ENCODE data around the gene MACROD2. TPM values are rescaled to one million over a fixed set of nuclear protein-coding genes. Genes with fewer than 3 reads are reported as not detected.

The MACROD2 gene
- total RNA-seq, 1 donor from 2014 or later = 2.5 TPM

DNA sequence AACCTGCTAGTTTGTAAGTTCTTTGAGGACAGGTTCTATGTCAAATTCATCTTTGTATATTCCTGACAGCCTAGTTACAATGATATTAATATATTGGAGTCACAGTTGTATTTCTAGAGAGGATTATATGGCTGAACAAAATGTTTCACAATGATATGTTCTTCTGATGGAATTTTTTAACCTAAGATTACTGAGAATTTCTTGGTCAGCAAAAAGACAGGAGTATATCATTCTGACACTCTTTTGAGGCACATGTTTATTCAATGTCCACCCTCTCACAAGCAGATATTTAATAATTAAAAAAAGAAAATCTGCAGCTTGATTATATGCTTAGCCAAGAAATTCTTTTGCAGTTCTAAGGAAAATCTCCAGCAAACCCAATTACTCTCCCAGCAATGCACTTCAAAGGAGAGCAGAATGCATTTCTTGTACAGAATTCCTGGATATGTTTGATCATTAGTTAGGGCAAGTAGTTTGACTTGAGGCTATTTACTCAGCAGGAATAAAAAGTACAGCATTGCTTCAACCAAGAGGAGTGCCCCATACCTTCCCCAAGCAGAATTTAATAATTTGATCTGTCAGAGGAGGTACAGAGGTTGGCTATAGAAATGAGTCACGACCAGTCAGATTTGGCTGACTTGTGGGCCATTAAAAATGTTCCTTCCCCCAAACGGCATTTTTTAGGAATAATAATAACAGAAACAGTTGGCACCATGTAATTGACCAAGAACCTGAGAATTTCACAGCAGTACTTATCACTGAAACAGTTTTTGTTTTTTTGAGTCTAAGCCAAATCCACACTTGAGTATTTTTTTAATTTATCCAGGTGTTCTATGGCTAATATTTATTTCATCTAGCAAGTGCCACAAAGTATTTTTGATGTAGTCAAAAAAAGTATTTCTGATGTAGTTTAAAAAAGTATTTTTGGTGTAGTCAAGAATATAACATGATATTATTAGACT is 850.2 kb downstream of the MACROD2 start:
- Mint-ChIP-seq H3K4me3 (ENCODE audit: unreplicated experiment) (no peak overlapping the region), H3K9me3 (ENCODE audit: unreplicated experiment) (no peaks in the 10 kb centered on the region), H3K36me3 (ENCODE audit: unreplicated experiment) (no peaks in the 10 kb centered on the region), H3K27me3 (ENCODE audit: unreplicated experiment) (no peaks in the 10 kb centered on the region), H3K4me1 (ENCODE audit: unreplicated experiment) (peaks cover 10% of the 10 kb centered on the region), H3K27ac (ENCODE audit: unreplicated experiment) (no peak overlapping the region)
- TF ChIP-seq CTCF (IDR thresholded peaks at IDR 0.05) = no peak
- DNase-seq (ENCODE audit: extremely low spot score, unreplicated experiment) = no peak

GRCh38 chr20:14848806-14849205 is 853.5 kb downstream of the MACROD2 start:
- Mint-ChIP-seq H3K4me3 (ENCODE audit: unreplicated experiment) (no peak overlapping the region), H3K27me3 (ENCODE audit: unreplicated experiment) (no peaks in the 10 kb centered on the region), H3K36me3 (ENCODE audit: unreplicated experiment) (no peaks in the 10 kb centered on the region), H3K9me3 (ENCODE audit: unreplicated experiment) (no peaks in the 10 kb centered on the region), H3K4me1 (ENCODE audit: unreplicated experiment) (peaks cover 10% of the 10 kb centered on the region), H3K27ac (ENCODE audit: unreplicated experiment) (no peak overlapping the region)
- TF ChIP-seq CTCF (IDR thresholded peaks at IDR 0.05) = no peak
- no peak for DNase-seq (ENCODE audit: extremely low spot score, unreplicated experiment)

DNA sequence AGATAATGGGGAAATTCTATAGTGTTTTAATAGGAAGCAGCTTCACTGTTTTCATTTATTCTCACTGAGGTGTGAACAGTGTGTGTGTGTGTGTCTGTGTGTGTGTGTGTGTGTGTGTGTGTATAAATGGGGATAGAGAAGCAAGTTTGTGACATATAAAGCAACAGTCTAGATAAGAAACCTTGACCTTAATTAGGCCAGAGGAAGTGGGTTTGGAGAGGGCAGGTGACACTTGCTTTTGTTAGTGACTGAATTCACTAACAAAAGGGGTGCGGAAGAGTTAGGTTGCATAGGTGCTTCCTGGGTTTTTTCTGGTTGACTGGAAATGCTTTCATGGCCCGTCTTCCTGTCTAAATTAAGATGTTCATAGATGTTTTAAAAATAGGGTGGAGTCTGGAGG is 857.8 kb downstream of the MACROD2 start:
- no peak for TF ChIP-seq CTCF (IDR thresholded peaks at IDR 0.05)

DNA sequence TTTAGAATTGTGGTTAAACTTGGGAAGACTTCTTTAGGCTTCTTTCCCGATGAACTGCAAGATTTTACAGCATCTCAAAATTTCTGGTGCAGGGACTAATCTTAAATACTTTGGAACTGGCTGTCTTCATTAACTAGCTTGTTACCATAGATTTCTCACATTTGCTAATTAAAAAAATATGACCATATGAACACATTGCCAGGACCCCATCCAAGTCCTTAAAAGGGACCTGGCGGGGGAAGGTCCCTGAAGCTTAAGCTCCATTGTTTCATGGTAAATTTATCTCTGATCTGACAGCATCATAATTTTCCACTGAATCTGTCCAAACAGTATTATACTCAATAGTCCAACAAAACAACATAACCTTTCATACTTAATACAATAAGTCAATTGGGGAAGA is 859.9 kb downstream of the MACROD2 start:
- Mint-ChIP-seq H3K27me3 (ENCODE audit: unreplicated experiment) (peaks cover 2% of the 10 kb centered on the region), H3K9me3 (ENCODE audit: unreplicated experiment) (no peaks in the 10 kb centered on the region), H3K27ac (ENCODE audit: unreplicated experiment) (no peak overlapping the region), H3K36me3 (ENCODE audit: unreplicated experiment) (no peaks in the 10 kb centered on the region), H3K4me1 (ENCODE audit: unreplicated experiment) (no peaks in the 10 kb centered on the region), H3K4me3 (ENCODE audit: unreplicated experiment) (no peak overlapping the region)
- no peak for DNase-seq (ENCODE audit: extremely low spot score, unreplicated experiment)
- no peak for TF ChIP-seq CTCF (IDR thresholded peaks at IDR 0.05)

More for the DNA sequence above, 857.8 kb downstream of the MACROD2 start:
- Mint-ChIP-seq H3K27ac (ENCODE audit: unreplicated experiment) (no peak overlapping the region), H3K27me3 (ENCODE audit: unreplicated experiment) (peaks cover 2% of the 10 kb centered on the region), H3K9me3 (ENCODE audit: unreplicated experiment) (no peaks in the 10 kb centered on the region), H3K36me3 (ENCODE audit: unreplicated experiment) (no peaks in the 10 kb centered on the region), H3K4me3 (ENCODE audit: unreplicated experiment) (no peak overlapping the region), H3K4me1 (ENCODE audit: unreplicated experiment) (no peaks in the 10 kb centered on the region)
- DNase-seq (ENCODE audit: extremely low spot score, unreplicated experiment) = no peak

DNA sequence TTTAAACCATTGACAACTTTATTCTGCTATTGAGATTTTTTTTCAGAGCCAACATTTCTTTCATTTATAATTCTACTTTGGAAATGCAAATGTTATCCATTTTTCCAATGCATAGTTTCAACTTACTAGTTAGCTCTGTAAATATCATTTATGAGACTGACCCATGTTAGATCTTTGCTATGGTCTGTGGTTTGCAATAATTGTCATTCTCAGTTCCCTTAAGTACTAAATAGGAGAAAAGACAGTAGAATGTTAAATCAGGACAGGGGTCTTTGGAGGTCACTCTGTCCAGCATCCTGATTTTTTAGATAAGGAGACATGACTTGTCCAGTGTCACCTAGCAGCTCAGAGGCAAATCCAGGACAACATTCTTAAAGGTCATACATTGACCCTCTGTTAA is 864.3 kb downstream of the MACROD2 start:
- H3K36me3 Mint-ChIP-seq (ENCODE audit: unreplicated experiment) = no peaks in the 10 kb centered on the region
- no peak for DNase-seq (ENCODE audit: extremely low spot score, unreplicated experiment)
- TF ChIP-seq CTCF (IDR thresholded peaks at IDR 0.05) = no peak
- H3K27ac Mint-ChIP-seq (ENCODE audit: unreplicated experiment) = no peak overlapping the region
- H3K27me3 Mint-ChIP-seq (ENCODE audit: unreplicated experiment) = peaks cover 2% of the 10 kb centered on the region
- no peak overlapping the region for H3K4me3 Mint-ChIP-seq (ENCODE audit: unreplicated experiment)
- no peaks in the 10 kb centered on the region for H3K4me1 Mint-ChIP-seq (ENCODE audit: unreplicated experiment)
- H3K9me3 Mint-ChIP-seq (ENCODE audit: unreplicated experiment) = no peaks in the 10 kb centered on the region

Data from osteocyte (in vitro differentiated cells).